Right lobe of liver (tissue), 6 donors: ENCODE measurements around the gene UACA. TPM values are rescaled to one million over a fixed set of nuclear protein-coding genes. Genes with fewer than 3 reads are reported as not detected.

Experiments used
- ATAC-seq, 4 donors: fragments of 200-7000 bp; cut with Tn5 transposase; one replicate each; pipeline ENCODE4 v1.9.1; 2020; ENCODE audit warnings: mild to moderate bottlenecking in 4 of 4, moderate library complexity in 4 of 4
- DNase-seq, 3 donors: peaks; one replicate each; pipeline ENCODE4 v3.0.0-alpha.2; 2020
- H3K27ac ChIP-seq, 3 donors: fragments of 200-600 bp; one replicate each; pipeline ENCODE4 v1.8.0; 2022
- H3K27me3 ChIP-seq, 2 donors: fragments of 200-600 bp; one replicate each; pipeline ENCODE4 v1.8.0; 2022
- H3K36me3 ChIP-seq, 4 donors: fragments of 200-600 bp; sonication (generic) in 1 of 4; one replicate each; pipeline versions ENCODE4 v1.5.1 to v1.8.0; 2017 to 2022; ENCODE audit warnings: control low read depth in 1 of 4
- H3K4me1 ChIP-seq, 4 donors: fragments of 200-600 bp; sonication (generic) in 1 of 4; one replicate each; pipeline versions ENCODE4 v1.5.1 to v1.8.0; 2017 to 2022; ENCODE audit warnings: control low read depth in 1 of 4
- H3K4me3 ChIP-seq, 3 donors: fragments of 200-600 bp; one replicate each; pipeline ENCODE4 v1.8.0; 2022
- H3K9me3 ChIP-seq, 4 donors: fragments of 200-600 bp; sonication (generic) in 1 of 4; one replicate each; pipeline versions ENCODE4 v1.5.1 to v1.8.0; 2017 to 2022; ENCODE audit warnings: control low read depth in 1 of 4
- POLR2A ChIP-seq: fragments of 450-650 bp; IDR thresholded peaks from one replicate; pipeline ENCODE4 v1.6.1; 2017; ENCODE audit warnings: antibody characterized with exemption, mild to moderate bottlenecking
- WGBS: methylation state at CpG from one replicate; pipeline ENCODE4 v1.1.6; 2018; ENCODE audit warnings: low coverage, low lambda C conversion rate; ENCODE audit not compliant: insufficient coverage; ENCODE audit errors: missing lambda C conversion rate; 5-methylcytosine and 5-hydroxymethylcytosine counted together
- intact Hi-C, 2 donors: fragments of 100-400 bp; cut with DNase I; formaldehyde crosslinking; loops; one replicate each; pipeline versions ENCODE4 v1.11.2 to v1.14.1; 2022
- total RNA-seq, 6 experiments: library from RNA; depleted of rRNA in 2 of 6; stranded (reverse); fragments of >200 nt in 2 of 6; fragmentation: NEBNext Ultra II Directional in 3 of 6; extraction: Animal tissue kit (Norgen Biotek cat#: 25700) in 3 of 6; gene quantifications; one replicate each; pipeline versions ENCODE4 v1.1.0 to v1.2.4, GENCODE V29; 2016 to 2023
- TF ChIP-seq, protein P1 (sequence below), 4 donors: fragments of 200-600 bp in 3 of 4; fragments of 450-650 bp in 1 of 4; IDR thresholded peaks; one replicate each; pipeline versions ENCODE4 v1.5.1 to v1.8.0; 2016 to 2022; ENCODE audit warnings: antibody characterized with exemption in 4 of 4, mild to moderate bottlenecking in 2 of 4
- donor health status: DM: no; HTN: yes; CAD: no.
- donor health status: DM: no; HTN: no; CAD: no.
- donor health status: DM: no; HTN: no; CAD: no.
- donor health status: DM: no; HTN: yes; CAD: no.
- donor health status: DM: no; HTN: yes; CAD: no.

The UACA gene
- total RNA-seq, 6 experiments from 2014 or later = 10.1 to 22.3 (median 14.4) TPM

DNA sequence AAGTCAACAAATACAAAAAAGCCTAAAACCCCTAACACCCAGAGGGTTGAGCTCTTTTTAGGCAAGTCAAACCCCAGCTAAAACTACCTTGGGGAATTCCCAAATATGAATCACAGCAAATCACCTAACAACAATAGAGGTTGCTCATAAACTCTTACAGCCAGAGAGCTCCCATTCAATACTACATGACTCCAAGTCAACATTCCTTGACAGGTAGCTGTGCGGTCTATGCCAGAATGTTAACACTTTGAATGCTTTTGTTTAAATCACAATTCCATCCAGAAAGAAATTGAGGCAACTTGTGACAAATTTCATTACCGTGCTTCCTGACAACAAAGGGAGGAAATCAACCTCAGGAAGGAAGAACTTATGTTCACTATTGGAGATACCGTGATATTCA, 7.5 kb upstream of the UACA start:
- ATAC-seq (no peak), DNase-seq (no peak)
- Histone ChIP-seq H3K4me3 (no peak overlapping the region), H3K36me3 (no peaks in the 10 kb centered on the region), H3K27ac (no peak overlapping the region), H3K9me3 (no peaks in the 10 kb centered on the region), H3K4me1 (no peaks in the 10 kb centered on the region), H3K27me3 (no peaks in the 10 kb centered on the region)
- intact Hi-C loops = no loop called here
- WGBS = 57% methylated on average over 3 of the region's 3 CpGs
- no peak for TF ChIP-seq POLR2A
- TF ChIP-seq, protein P1, sequence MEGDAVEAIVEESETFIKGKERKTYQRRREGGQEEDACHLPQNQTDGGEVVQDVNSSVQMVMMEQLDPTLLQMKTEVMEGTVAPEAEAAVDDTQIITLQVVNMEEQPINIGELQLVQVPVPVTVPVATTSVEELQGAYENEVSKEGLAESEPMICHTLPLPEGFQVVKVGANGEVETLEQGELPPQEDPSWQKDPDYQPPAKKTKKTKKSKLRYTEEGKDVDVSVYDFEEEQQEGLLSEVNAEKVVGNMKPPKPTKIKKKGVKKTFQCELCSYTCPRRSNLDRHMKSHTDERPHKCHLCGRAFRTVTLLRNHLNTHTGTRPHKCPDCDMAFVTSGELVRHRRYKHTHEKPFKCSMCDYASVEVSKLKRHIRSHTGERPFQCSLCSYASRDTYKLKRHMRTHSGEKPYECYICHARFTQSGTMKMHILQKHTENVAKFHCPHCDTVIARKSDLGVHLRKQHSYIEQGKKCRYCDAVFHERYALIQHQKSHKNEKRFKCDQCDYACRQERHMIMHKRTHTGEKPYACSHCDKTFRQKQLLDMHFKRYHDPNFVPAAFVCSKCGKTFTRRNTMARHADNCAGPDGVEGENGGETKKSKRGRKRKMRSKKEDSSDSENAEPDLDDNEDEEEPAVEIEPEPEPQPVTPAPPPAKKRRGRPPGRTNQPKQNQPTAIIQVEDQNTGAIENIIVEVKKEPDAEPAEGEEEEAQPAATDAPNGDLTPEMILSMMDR (IDR thresholded peaks at IDR 0.05) = no peak

DNA sequence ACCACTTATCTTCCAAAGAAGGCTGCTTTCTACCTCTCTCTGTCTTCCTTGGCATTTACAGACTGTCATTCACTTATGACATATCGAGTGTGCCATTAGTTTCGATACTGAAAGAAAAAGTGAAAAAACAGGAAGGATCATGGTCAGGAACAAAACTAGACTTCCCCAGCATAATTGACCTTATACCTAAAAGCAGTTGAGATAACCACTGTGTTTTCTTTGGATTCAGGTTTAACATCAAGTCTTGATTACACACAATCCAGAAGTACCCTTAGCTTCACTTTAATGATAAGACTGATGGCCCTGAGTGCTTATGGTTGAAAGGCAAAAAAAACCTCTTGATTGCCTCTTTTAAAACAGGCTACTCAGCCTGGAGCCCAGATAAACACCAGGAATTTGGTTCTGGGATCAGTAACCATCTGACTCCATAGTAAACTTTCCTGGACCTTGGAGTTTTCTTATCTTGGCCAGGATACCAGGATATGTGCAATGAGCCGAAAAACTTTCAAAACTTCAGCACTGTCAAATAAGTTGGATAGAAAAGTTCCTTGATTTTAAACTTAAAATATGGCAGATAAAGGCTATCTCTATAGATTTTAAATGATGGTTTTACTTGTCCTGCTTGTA, 5.0 kb upstream of the UACA start:
- Histone ChIP-seq H3K27ac (peak overlapping the region; percentile 2 to 49 (median 30)), H3K27me3 (no peaks in the 10 kb centered on the region), H3K36me3 (no peaks in the 10 kb centered on the region), H3K4me1 (no peaks in the 10 kb centered on the region), H3K4me3 (no peak overlapping the region), H3K9me3 (no peaks in the 10 kb centered on the region)
- peak; percentile 37 to 55 (median 40) for ATAC-seq
- intact Hi-C loops = no loop called here
- 33% methylated on average over 3 of the region's 3 CpGs for WGBS
- DNase-seq = no peak
- TF ChIP-seq, protein P1 (IDR thresholded peaks at IDR 0.05) = no peak
- TF ChIP-seq POLR2A = no peak

DNA sequence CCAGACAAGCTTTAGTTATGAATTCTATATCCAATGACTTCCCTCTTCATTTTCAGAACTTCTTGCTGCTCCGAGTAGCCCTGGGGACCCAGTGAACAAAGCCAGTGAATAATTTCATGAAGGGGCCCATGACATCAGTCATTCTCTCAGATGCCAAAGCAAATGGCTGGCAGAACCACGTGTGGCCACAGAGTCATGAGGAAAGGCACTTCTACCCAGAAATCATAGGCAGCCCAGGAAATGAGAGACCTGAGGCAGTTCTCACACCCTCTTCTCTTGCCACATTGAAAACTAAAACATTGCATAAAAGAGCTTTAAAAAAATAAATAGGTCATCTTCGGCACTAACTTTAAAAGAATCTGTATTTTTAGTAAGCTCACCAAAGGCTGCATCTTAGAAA, 4.3 kb upstream of the UACA start:
- Histone ChIP-seq H3K27ac (peak overlapping the region; percentile 4 to 49 (median 30)), H3K36me3 (no peaks in the 10 kb centered on the region), H3K27me3 (no peaks in the 10 kb centered on the region), H3K9me3 (no peaks in the 10 kb centered on the region), H3K4me1 (no peaks in the 10 kb centered on the region), H3K4me3 (no peak overlapping the region)
- intact Hi-C loops = no loop called here
- 68% methylated on average over 3 of the region's 3 CpGs for WGBS
- no peak for TF ChIP-seq POLR2A
- TF ChIP-seq, protein P1 (IDR thresholded peaks at IDR 0.05) = no peak
- DNase-seq (no peak), ATAC-seq (no peak)

DNA sequence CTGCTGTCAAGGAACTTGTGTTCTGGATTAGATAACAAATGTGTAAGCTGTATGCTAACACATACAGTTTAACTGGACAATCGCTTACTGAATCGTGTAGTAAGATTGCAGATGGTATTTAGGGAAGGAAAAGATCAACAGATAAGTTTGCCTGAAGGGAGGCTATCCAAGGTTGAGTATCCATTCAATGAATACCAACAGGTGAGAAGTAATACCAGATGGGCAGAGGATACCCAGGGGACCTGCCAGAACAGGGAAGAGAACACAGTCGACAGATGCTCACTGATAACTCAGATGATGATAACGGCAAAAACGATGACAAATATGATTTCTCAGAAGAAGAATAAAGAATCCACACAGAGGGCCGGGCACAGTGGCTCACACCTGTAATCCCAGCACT, 3.2 kb upstream of the UACA start:
- intact Hi-C loops = no loop called here
- TF ChIP-seq POLR2A = no peak
- TF ChIP-seq, protein P1 (IDR thresholded peaks at IDR 0.05) = no peak
- H3K36me3 ChIP-seq = no peaks in the 10 kb centered on the region
- peaks cover 0 to 5% (median 0%) of the 10 kb centered on the region in 4 donors for H3K4me1 ChIP-seq
- no peaks in the 10 kb centered on the region for H3K9me3 ChIP-seq
- no peak overlapping the region for H3K4me3 ChIP-seq
- 83% methylated on average over 6 of the region's 6 CpGs for WGBS
- DNase-seq (no peak), ATAC-seq (no peak)
- no peaks in the 10 kb centered on the region for H3K27me3 ChIP-seq
- no peak overlapping the region for H3K27ac ChIP-seq
